GM23338 (cell line): ENCODE results near the gene AGPS.
"Not testable (repeated sequence)": the region's sequence is repeated elsewhere in the genome, so short reads cannot be mapped to it uniquely, and the experiment has no call there.

Experiments
- CREB1 ChIP-seq: fragments of 250-450 bp; sonication (Bioruptor Pico); IDR thresholded peaks from 2 replicates; pipeline ENCODE4 v1.5.0; 2020; ENCODE audit warnings: low read depth, mild to moderate bottlenecking, moderate library complexity
- CTCF ChIP-seq, 2 experiments: fragments of 200-600 bp in 1 of 2; sonication (generic) in 1 of 2; conservative IDR thresholded peaks; 2 replicates each; pipeline versions ENCODE4 v1.5.1 to v1.6.1; 2016 to 2017; ENCODE audit warnings: antibody characterized with exemption in 2 of 2, low read depth in 2 of 2, mild to moderate bottlenecking in 2 of 2, moderate library complexity in 1 of 2
- ETS1 ChIP-seq: IDR thresholded peaks from 2 replicates; pipeline ENCODE4 v1.6.1; 2016; ENCODE audit warnings: antibody characterized with exemption
- EZH2 ChIP-seq: fragments of 200-600 bp; sonication (generic); IDR thresholded peaks from one replicate; pipeline ENCODE4 v1.8.0; 2017; ENCODE audit warnings: antibody characterized with exemption, mild to moderate bottlenecking, low read depth; ENCODE audit not compliant: unreplicated experiment
- REST ChIP-seq: IDR thresholded peaks from one replicate; pipeline ENCODE4 v1.6.1; 2018; ENCODE audit warnings: antibody characterized with exemption; ENCODE audit not compliant: unreplicated experiment
- STAT1 ChIP-seq: IDR thresholded peaks from one replicate; pipeline ENCODE4 v1.6.1; 2016; ENCODE audit warnings: antibody characterized with exemption; ENCODE audit not compliant: unreplicated experiment

- not testable (repeated sequence) for TF ChIP-seq CTCF (conservative IDR thresholded peaks at IDR 0.05; ENCODE audit: low read depth in 2 of 2); EZH2; ETS1; STAT1; REST; CREB1 (CRISPR knock-in tag)
Measured at GRCh38 chr2:177424620-177425019, 32.0 kb downstream of the AGPS start.
